NCI-H1694 (cell line): Measurements from ENCODE around the gene SMAD2.

Experiments used
- DNase-seq: peaks from one replicate; lab custom pipeline; 2025; lab: John Stamatoyannopoulos, UW

SMAD2 gene

DNA sequence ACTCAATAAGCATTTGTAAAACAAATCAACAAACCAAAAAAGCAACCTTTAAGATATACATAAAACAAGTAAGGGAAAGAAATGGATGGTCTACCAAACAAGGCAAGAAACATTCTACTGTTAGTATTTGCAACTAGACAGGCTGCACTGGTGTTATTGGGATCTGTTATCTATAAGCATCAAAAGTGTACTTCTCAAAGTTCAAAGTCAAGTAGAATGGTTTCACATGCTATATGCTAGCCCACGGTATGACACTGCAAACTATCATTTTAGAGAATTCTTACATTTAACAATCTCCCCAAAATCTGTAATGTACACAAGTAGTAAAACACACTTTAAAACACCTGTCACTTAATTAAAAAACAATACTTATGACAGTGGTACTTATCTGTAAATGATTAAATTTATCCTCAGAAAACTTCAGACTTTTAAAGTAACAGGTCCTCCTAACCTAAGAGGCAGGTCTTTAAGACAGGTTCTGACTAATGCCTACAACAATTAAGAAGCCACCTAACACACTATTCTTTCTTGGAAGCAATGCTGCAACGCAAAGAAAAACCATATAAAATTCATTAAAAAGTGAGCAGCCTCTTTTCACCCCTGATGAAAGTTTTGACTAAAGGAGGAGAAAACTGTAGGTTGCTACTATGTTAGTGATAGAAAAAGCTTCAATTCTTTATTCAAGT, 34.8 kb downstream of the SMAD2 start:
- DNase-seq: no peak

DNA sequence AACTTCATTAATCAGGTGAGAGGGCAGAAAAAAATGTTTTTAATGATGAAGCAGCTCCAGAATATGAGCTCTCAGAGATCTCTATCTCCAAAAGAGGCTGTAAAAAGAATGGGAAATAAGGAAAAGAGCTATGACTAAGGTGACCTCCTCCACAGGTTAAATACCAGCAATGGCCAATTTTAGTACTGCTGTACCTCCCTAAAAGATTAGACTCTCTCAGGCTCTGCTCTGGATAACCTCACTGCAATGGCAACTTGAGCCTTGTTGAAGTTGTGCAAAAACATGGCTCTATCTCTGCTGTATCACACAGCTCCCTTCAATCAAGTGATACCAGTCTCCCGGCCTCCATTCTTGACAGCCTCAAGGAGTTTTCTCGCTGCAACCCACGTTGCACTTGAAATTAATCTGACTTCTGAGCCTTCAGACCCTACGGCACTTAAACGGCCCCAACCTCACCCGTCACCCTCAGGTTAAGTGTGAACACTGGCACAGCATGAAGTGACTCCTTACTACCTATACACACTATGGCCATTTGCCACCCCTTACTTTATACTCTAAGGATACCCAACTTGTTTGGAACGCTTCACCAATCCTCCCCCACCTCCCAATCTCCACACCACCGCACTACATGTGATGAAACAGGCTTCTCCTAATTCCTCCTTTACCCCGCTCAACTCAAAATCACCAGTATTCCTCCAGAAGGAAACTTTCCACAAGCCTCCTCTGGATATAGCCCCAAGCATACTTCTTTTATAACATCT, 36.3 kb downstream of the SMAD2 start:
- DNase-seq: no peak

DNA sequence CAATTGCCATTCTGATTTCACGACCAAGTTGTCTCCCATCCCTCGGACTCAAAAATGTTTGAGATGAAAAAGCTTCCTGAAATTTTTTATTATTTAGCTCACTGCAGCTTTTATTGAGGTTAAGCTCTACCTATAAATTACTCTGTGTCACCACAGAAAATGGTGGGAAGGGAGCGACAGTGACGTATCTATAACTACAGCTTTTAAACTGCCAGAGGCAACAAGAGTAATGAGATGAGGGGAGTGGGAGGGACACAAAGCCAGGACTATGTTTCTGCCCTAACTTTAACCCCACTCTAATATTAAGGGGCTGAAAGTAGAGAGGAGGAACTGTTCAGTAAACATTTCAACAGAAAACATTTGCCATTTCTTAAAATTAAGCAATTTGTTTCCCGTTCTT, 37.4 kb downstream of the SMAD2 start:
- no peak for DNase-seq

DNA sequence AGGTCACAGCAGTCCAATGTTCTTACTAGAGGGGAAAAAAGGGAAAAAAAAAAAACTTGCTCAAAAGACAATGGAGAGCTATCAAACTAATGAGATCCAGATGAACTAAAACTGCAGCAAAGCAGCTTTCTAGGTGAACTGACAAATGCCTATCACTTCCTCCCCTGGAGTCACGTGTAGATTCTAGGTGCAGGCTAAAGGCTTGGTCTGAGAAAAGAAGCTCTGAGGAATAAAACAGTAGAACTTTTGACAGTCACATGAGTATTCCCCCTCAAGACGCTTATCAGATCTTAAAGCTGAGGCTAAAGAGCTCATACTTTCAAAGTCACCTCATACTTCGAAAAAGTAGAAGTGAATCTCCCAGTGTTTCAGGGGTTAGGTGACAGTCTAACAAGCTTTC, 42.3 kb downstream of the SMAD2 start:
- DNase-seq: no peak

DNA sequence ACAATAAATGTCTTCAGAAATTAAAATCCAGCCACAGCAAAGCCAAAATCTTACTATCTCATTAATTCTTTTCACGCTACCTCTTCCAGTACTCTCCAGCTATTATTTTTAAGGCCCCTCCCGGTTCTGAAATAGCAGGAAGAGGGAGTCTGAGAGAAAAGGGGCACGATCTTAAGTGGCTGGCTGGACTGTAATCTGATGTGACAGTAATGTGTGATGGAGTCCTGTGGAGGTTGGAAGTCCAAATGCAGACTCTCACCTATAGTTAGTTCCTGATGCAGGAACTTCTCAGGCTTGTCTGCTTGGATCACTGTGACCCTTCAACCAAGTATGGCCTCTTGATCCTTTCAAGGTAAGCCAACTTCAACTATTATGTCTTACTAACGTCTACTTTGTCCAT, 43.2 kb downstream of the SMAD2 start:
- DNase-seq: no peak

DNA sequence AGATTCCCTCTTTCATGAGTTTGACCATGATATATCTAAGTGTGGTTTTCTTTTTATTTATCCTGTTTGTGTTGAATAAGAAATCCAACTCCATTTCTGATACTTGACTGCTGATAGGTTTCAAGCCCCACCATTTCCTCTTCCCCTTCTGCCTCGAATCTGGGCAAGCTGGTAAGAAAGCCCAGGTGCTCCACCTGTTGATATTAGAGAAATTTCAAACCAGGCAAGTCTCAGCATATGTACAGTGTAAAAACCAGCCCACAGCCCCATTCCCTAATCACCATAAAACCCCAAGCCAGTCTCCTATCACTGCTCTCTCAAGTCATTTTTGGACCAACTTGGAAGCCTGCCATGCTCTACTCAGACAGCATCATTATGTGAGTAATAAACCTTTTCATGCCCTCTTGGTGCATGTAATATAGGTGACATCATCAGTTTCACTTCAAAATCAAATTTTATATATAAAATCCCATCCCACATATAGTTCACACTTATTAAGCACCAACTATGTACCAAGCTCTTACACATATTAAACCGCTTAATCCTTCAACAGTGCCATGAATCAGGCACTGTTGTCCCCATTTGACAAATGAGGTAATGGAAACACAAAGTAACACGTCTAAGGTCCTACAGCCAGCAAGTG, 46.6 kb downstream of the SMAD2 start:
- DNase-seq: no peak

DNA sequence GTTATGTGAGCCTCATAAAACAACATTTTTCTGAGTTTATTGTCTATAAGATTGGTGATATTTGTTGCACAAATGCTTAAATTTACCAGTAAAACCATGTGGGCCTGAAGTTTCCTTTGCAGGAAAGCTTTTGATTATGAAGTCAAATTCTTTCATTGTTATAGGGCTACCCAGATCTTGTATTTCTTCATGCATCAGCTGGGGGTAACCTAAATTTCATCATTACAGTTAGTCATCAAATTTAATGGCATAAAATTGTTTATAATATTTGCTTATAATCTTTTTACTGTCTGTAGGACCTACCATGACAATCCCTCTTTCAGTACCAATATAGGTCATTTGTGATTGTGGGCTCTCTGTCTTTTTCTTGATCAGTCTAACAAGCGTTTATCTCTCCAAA, 47.8 kb downstream of the SMAD2 start:
- no peak for DNase-seq

DNA sequence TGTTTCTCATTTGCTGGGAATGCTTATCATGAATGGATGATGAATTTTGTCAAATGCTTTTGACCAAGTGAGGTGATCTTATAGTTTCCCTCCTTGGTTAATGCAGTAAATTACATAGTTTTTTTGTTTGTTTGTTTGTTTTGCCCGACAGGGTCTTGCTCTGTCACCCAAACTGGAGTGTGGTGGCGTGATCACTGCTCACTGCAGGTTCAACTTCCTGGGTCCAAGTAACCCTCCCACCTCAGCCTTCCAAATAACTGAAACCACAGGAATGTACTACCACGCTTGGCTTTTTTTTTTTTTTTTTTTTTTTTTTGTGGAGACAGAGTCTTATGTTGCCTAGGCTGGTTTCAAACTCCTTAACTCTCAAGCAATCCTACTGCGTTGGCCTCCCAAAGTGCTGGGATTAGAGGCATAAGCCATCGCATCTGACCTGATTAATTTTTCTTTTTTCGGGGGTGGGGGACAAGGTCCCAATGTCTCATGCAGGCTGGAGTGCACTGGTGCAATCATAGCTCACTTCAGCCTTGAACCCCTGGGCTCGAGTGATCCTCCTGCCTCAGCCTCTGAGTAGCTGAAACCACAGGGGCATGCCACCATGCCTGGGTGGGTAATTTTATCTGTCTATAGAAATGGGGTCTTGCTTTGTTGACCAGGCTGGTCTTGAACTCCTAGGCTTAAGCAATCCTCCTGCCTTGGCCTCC, 48.6 kb downstream of the SMAD2 start:
- no peak for DNase-seq

DNA sequence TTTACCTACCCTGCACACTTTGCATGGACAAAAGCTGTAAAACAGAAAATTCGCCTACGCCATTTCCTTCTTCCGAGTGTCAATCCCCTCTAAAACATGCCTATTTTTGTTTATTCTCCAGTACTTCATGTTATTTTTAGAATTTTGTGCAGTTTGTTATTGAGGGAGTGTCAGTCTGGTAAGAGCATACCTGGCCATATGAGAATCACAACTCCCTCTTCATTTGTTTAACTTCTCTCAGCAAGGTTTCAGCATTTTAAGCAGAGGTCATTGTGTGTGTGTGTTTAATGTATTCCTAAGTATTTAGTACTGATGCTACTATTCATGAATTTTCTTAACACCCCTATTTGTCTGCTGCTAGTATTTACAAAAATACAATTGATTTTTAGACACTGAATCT, 49.4 kb downstream of the SMAD2 start:
- no peak for DNase-seq

DNA sequence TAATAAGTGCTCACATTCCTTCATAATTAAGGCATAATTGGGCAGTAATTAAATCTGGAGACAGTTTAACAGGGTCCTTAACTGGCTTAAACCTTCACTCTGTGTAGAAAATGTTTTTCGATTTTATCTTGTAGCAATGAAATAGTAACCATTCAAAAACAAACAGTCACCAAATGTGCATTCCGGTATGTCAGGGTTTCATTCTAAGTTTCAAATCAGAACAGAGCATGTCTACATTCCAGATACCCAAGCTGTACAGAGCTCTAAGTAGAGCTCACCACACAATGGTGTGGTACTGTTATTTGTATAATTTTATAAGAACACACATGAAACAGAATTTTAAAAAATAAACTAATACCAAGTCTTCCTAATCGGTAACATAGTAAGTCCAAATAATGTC, 52.6 kb downstream of the SMAD2 start:
- no peak for DNase-seq

DNA sequence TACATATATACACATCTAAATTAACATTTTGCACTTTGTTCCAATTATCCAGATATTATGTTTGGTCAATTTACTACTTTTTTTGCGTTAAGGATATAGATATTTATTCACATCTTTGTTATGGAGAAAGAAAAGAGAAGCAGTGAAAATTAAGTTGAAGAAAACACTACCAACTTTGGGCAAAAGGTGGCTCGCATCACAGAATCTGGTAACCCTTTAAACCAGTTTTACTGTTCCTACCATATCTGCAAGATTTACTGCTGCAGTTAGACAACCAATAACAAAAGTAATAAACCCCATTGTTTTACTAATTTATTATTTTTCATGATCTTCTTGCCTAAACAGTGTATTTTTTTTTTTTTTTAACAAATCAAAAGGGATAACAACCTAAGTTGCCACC, 53.6 kb downstream of the SMAD2 start:
- no peak for DNase-seq

DNA sequence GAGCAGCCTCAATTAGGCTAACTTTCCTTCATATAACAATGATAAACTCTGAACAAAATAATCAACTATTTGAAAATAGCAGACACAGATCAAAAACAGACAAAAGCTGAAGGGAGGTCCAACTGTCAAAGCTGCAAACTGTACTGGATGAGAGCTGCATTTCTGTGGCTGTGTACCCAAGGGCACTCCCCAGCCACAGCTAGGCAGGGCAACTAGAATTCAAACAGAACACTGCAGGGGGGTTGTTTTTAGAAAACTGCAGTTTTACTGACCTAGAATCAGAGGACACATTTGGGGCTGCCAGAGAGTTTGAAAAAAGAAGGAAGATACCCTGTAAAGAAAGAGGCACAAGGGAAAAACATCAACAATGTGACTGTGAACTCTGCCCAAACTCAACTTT, 56.8 kb downstream of the SMAD2 start:
- no peak for DNase-seq

DNA sequence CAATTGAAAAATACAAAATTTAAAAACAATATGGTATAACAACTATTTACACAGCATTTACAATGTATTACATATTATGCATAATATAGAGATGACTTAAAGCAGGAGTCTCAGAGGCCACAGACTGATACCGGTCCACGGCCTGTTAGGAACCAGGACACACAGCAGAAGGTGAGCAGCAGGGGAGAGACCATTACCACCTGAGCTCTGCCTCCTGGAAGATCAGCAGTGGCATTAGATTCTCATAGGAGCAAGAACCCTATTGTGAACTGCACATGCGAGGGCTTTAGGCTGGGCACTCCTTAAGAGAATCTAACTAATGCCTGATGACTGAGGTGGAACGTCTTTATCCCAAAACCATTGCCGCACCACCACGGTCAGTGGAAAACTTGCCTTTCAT, 58.0 kb downstream of the SMAD2 start:
- DNase-seq: no peak

DNA sequence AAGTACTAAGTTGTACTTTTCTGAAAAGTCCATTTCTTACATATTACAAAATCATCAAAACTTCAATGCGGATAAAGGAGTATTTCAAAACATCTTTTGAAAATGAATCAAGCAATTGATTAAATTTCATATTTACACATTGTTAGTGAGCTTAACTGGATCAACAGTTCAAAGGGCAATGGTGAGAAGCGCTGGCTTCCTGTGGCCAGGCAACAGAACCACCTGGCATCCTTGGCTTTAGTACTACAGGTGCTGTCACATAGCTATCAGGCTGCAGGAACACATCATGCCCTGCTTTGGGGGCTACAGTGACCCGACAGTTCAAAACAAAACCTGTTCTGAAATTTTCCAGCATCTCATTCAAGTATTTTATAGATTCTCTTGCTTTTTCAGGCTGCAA, 59.2 kb downstream of the SMAD2 start:
- no peak for DNase-seq

DNA sequence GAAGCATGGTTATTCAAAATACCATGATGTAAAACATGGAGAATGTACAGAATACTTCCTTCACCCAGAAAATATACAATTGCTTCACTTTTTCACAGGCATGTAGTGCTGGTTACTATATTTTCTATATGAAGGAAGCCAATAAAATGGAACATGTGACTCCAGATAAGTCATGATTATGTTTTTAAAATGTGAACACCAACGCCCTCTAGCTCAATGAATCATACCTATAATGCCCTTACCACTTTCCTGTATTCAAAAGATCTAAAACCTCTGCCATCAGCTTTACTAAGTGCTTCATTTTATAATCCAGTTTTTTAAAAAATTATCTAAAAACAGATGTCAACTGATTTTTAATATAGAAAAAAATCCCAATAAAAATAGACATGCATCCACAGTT, 59.9 kb downstream of the SMAD2 start:
- DNase-seq: no peak

DNA sequence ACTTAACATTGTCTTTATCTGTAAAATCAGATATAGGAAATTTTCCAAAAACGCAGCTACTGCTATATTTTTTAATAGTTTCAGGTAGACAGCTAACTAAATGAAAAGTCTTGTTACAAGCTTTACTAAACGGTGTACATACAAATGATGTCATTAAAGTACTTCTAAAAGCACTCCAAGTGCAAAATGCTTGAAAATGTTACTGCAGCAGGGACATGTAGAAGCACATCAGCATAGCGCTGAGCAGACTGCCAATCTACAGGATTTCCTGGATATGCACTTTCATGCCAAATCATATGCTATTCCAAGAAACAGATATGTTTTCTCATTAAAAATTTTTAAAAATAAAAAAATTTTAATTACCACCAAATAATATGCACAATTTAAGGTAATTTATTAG, 61.7 kb downstream of the SMAD2 start:
- no peak for DNase-seq

DNA sequence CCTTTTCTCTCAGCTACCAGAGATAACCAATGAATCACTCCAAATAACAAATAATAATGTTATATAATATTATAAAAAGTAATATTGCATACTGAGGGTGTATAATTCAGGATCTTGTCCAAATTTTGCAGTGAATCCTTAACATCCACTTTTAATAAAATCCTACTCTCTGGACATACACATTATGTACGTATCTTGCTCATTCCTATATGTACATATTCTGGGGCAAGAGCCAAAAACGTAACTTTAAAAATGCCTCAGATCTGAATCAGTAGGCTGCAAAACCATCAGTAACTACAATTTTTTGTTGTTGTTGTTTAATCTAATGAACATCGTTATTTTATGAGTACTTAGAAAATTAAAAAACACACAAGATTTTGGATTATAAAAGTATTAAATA, 65.3 kb downstream of the SMAD2 start:
- DNase-seq: no peak

DNA sequence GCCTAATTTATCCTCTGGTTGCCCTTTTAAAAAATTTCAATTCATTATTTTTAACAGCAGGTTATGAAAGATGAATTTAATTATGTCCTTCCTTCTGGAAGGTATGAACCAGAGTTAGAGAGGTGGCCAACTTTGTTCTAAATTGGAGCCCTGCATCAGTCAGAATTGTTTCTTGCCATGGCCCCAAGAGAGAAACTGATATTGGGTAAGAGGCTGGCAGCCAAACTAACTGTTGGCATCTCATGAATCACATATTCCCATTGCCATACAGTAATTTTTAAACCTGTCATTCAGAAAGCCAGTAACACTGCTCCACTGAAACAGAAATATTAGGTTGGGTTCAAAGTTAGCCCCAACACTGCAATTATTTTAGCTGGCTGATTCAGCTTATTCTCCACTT, 67.4 kb downstream of the SMAD2 start:
- DNase-seq: no peak

DNA sequence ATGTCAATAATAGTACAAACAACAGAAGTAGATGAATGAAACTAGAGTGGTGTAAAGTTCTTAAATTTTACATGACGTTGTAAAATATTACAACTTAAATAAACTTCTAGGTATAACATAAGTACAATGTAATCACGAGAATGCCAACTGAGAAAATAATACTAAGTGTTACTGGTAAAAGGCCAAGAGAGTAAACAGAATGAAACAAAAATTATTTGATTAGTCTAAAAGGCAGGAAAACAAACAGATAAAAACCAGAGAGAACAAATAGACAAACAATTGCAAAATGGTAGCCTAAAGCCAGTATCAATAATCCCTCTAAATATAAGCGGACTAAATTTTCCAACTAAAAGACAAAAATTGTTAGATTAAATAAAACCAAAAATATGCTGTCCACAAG, 71.9 kb downstream of the SMAD2 start:
- DNase-seq: no peak

DNA sequence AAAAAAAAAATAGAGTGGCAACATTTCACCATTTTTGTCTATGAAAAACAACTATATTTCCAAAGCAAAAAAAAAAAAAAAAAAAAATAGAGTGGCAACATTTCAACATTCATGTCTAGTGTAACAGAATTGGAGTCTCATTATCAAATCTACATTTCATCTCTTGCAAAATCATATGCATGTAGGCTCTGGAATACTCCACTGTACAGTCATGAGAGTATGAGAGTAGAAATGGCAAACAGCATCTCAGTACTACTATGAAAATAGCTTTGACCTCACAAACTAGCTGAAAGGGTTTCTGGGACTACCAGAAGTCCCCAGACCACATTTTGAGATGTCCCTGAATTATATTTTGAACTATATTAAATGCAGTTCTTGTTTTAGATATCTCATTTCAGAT, 82.8 kb downstream of the SMAD2 start:
- no peak for DNase-seq

DNA sequence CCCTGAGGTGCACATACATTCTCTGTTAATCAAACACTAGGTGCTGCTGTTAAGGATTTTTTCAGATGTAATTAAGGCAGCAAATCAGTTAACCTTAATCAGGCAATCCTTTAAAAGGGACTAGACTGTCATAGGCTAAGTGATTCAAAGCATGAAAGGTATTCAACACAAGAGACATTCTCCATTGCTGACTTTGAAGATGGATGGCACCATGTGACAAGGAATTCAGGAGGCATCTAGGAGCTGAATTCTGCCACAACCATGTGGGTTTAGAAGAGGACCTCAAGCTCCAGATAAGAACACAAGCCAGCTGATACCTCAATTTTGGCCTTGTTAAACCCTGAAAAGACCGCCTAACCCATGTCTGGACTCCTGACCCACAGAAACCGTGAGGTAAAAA, 84.0 kb downstream of the SMAD2 start:
- no peak for DNase-seq

DNA sequence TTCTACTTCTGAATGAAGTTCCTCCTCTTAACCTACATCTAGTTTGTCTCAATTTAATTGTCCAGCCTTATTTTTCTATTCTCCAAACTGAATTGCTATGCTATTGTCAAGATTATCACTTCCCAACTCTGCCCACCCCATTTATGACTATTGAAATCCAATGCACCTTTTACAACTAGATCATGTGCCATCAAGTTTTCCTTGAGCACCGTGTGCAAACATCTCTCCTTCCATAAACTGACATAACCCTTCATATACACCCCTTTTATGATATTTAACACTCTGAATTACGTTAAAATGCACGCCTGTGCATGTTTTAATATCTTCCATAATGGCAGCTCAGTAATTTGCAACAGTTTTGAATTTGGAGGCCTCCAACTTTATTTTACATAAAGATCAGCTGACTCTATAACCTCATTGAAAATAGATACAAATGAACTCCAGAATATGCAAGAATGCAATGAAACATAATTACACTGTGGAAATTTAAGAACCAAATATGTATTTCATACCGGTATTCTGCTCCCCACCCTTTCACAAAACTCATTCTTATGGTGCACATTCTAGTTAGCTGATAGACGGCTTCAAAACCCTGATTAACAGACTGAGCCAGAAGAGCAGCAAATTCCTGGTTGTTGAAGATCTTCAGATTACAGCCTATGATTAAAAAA, 85.5 kb downstream of the SMAD2 start:
- no peak for DNase-seq
